ENCODE data around the gene METTL9.
A peak's percentile ranks its signal among the peaks of the same experiment; 100 is the strongest.
"Not testable (repeated sequence)": the region's sequence is repeated elsewhere in the genome, so short reads cannot be mapped to it uniquely, and the experiment has no call there.

Gene METTL9

GRCh38 chr16:21610006-21610544, 10.7 kb downstream of the METTL9 start:
- DNase-seq: no peak

DNA sequence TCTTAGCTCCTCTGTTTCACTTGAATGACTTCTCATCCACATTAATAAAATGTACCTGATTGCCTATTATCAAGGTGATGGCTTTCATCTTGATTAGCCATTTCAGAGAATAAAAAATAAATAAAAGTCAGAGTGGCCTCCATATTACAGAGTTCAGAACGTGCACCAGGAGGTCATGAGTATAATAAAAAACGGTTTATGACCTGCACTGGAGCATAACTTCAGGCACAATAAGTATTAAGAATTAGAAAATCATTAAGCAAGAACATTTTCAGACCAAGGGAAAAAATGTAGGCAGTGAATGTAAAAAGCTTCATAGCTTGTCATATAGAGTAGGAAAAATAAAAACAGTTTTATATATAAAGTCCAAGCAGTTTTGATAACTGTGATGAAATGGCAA, 11.4 kb downstream of the METTL9 start:
- DNase-seq: no peak

- no peak for DNase-seq
These were observed 11.8 kb downstream of the METTL9 start for GRCh38 chr16:21611198-21611555.

DNA sequence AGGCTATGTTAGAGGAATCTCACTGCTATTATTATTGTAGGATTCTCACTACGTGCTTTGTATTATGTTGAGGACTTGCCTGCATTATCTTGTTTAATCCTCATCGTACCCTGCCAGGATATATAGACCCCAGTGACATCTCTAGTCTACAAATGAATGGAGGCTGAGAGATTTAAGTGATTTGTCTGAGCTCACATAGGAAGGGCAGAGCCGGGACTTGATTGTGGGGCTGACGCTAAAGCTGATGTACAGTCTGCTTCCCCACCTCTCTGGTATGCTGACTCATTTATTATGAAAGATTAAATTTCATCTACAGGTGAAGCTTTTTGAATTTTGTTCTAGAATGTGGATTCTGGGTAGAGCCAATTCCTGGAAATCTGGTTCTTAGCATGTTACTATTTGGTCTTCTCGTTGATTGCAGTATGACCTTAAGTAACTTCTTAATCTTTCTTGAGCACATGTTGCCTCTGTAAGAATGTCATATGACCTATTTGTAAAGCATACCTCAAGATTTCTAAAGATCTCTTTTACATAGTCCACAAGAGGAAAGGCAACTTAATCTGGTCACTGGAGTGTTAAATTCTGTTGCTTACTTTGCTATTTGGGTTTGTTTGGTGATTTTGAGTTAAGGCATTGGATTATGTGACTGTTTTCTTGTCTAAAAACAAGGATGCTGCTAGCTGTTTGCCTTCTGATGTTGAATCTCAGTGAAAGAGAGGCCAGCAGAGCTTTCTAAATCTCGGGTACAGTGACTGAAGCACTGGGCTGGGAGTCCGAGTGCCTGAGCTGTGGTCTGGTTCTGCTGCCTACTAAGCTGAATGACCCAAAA, 12.4 kb downstream of the METTL9 start:
- DNase-seq: no peak

GRCh38 chr16:21613361-21613760, 14.0 kb downstream of the METTL9 start:
- DNase-seq: no peak

DNA sequence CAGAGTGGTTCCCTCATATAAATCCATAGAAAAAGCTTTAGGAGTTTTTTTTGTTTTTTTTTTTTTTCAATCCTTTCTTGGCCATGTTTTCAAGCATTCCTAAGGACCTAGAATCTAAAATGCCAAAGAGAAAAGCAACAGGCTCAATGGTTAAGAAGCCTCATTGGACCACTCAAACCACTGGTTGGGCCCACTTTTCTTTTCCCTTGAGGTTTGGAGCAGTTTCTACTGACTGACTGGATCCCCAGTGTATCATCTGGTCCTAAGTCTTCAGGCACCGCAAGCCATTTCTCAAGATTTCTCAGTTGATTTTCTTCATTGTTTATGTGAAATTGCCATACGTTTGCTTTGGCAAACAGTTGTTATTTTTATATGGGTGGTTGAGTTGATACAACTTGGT, 14.4 kb downstream of the METTL9 start:
- DNase-seq: no peak

DNA sequence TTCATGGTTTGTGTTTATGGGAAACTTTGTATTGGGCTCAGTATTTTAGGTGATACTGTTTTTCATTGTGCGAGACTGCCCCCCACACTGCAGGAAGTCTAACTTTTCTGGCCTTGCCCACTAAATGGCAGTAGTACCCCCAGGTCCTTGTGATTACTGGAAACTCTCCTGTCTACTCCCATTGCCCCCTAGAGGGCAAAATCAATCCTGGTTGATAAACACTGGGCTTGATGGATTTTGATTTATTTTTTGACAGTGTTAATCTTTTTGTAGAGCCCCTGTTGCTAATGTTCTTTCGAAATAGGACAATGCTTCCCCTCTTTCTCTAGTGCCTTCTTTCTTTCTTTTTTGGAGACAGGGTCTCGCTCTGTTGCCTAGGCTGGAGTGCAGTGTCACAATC, 15.5 kb downstream of the METTL9 start:
- no peak for DNase-seq

- DNase-seq: no peak
These were observed 18.2 kb downstream of the METTL9 start for GRCh38 chr16:21617607-21618006.

- no peak for DNase-seq
These were observed 18.9 kb downstream of the METTL9 start for GRCh38 chr16:21618281-21618680.

GRCh38 chr16:21619765-21620425, 20.5 kb downstream of the METTL9 start:
- DNase-seq: no peak

DNA sequence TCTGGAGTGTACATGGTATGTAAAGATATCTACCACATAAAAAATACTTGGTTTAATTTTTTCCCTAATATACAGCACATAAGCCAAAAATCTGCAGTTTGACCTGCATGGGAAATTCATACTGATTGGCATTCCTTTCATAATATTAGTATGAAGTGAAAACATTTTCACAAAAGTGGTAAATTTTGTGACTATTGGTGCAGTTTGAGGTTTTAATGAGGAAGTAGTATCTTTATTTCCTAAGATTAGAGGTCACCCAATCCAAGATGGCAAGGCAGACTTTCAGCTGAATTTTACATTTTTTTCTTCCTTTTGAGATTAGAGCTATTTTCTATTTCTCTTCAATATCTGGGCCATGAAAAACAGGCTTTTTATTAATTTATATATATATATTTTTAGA, 21.2 kb downstream of the METTL9 start:
- DNase-seq: no peak

GRCh38 chr16:21622545-21622944, 23.2 kb downstream of the METTL9 start:
- no peak for DNase-seq

DNA sequence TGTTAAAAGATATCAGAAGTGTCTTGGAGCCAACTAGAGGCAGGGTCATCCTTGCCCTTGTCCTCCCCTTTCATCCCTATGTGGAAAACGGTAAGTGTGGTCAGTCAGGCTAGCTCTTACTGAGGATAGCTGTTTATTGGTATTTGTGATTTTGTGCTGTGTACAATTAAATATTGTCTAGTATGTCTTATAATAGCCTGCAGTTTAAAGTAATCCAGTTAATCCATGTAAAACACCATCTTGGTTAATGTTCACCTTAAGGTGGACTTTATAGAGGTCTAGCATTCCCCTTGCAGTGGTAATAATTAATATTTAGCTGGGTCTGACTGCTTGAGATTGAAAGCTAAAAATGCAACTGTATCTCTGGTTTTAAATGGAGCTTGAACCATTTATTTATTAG, 25.6 kb downstream of the METTL9 start:
- DNase-seq: no peak

GRCh38 chr16:21626659-21627277, 27.4 kb downstream of the METTL9 start:
- DNase-seq: peak in 12 of 58 donors; percentile 8 to 48 (median 20)

DNA sequence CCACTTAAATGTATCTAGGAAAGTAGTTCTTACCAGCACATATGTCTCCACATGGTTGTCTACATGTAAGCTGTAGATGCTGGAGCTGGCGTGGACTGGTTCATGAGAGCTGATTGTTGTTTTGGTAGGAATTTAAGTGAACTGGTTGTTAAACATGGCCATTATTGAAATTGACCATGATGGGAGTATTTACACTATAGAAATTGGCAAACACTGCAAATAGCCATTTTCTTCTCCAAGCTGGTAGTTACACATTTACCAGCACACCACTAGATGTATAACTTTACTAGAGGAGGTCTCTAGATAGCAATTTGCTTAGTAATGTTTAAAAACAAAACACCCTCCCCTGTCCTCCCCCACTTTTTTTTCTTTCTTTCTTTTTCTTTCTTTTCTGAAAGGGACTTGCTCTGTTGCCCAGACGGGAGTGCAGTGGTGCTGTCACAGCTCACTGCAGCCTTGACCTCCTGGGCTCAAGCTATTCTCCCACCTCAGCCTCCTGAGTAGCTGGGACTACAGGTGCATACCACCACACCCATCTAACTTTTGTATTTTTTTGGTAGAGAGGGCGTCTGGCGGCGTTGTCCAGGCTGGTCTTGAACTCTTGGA, 28.8 kb downstream of the METTL9 start:
- DNase-seq: no peak

GRCh38 chr16:21628772-21629171, 29.4 kb downstream of the METTL9 start:
- DNase-seq: no peak

GRCh38 chr16:21629616-21630539, 30.5 kb downstream of the METTL9 start:
- DNase-seq: not testable (repeated sequence)

GRCh38 chr16:21630866-21631265, 31.5 kb downstream of the METTL9 start:
- not testable (repeated sequence) for DNase-seq

- not testable (repeated sequence) for DNase-seq
These were observed 32.0 kb downstream of the METTL9 start for GRCh38 chr16:21631376-21631775.

- not testable (repeated sequence) for DNase-seq
These were observed 32.7 kb downstream of the METTL9 start for GRCh38 chr16:21631951-21632575.

Measured in anterior cingulate cortex (tissue), 58 donors.